GM20000 (cell line): Measurements from ENCODE around the gene TRIM7.

Experiments
- DNase-seq: peaks from one replicate; pipeline ENCODE4 v3.0.0; 2012; ENCODE audit warnings: low spot score
- TF ChIP-seq, protein P1 (sequence below): IDR thresholded peaks from 2 replicates; pipeline ENCODE4 v1.5.1; 2012; ENCODE audit warnings: mild to moderate bottlenecking, control low read depth; ENCODE audit errors: extremely low read depth, missing control alignments

Gene TRIM7

DNA sequence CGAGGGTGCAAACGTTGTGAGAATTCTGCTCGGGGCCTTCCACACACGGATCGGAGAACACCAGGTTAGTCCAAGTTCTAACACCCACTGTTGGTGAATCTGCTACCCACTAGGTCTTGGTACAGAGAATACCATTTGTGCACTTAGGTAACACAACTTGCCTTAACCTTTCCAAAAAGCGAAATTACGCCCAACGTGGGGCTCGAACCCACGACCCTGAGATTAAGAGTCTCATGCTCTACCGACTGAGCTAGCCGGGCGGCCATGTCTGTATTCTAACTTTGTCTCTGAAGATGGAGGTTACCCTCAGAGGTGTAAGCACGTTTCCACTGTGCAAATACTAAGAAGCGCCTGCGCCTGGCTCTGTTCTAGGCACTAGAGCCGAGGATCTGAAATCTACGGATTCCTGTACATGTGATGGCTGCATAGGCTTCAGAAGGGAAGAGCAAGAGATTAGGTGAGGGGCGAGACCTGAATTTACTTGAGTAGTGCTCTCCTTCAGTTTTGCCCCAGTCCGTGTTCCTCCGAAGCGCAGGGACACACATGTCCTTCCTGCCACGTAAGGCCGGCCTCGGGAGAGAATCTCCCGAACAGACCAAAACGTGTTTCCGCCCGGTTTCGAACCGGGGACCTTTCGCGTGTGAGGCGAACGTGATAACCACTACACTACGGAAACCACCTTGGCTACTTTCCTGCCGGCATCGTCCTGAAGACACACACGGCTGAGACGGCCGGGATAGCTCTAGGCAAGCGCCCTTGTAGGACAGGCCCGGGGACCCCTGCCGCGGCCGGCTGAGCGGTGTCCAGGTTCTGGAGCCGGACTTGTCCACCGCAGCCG is 17.0 kb upstream of the TRIM7 start:
- peak; percentile 68 for DNase-seq
- TF ChIP-seq, protein P1, sequence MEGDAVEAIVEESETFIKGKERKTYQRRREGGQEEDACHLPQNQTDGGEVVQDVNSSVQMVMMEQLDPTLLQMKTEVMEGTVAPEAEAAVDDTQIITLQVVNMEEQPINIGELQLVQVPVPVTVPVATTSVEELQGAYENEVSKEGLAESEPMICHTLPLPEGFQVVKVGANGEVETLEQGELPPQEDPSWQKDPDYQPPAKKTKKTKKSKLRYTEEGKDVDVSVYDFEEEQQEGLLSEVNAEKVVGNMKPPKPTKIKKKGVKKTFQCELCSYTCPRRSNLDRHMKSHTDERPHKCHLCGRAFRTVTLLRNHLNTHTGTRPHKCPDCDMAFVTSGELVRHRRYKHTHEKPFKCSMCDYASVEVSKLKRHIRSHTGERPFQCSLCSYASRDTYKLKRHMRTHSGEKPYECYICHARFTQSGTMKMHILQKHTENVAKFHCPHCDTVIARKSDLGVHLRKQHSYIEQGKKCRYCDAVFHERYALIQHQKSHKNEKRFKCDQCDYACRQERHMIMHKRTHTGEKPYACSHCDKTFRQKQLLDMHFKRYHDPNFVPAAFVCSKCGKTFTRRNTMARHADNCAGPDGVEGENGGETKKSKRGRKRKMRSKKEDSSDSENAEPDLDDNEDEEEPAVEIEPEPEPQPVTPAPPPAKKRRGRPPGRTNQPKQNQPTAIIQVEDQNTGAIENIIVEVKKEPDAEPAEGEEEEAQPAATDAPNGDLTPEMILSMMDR, result no peak

DNA sequence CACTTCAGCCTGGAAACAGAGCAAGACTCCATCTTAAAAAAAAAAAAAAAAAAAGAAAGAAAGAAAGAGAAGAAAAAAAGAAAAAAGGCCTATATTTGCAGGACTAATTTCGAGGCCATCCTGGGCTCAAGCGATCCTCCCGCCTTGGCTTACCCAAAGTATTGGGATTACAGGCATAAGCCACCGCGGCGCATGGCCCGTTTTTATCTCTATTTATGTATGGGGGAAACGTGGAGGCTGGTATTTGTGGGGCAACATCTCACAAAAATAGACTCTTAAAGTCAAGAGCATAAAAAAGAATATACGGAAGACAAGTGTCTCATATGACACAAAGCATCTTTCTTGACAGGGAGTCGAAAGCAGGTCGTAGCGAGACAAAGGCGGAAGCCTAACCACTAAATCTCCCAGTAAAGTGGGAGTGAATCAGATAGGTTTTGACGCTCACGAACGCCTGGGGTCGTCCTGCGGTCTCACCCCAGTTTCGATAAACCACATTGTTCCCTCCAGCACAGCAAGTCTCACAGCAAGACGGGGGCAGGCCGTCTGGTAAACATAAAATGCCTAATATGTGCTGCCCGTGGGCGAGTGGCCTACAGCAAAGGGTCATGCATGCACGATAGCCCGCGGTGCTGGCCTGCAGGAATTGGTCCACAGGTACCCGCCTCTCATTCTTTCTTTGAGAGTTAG is 16.3 kb upstream of the TRIM7 start:
- DNase-seq, result peak; percentile 7
- TF ChIP-seq, protein P1, result no peak

DNA sequence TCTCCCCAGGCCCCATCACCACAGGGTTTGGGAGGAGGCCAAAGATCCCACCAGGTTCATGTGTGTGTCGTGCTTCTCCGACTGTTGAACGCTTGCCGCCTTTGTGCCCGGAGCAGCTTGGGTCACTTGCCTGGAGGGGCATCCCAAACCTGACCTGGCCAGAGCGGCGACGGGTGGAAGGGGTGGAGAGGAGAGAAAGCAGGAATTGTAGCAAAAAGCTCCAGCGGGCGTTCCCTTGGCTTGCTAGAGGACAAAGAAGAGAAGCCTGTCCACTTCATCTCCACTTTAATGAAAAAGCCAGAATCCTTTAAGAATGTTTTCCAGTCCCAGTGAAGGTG is 15.2 kb upstream of the TRIM7 start:
- no peak for DNase-seq
- TF ChIP-seq, protein P1, result no peak

DNA sequence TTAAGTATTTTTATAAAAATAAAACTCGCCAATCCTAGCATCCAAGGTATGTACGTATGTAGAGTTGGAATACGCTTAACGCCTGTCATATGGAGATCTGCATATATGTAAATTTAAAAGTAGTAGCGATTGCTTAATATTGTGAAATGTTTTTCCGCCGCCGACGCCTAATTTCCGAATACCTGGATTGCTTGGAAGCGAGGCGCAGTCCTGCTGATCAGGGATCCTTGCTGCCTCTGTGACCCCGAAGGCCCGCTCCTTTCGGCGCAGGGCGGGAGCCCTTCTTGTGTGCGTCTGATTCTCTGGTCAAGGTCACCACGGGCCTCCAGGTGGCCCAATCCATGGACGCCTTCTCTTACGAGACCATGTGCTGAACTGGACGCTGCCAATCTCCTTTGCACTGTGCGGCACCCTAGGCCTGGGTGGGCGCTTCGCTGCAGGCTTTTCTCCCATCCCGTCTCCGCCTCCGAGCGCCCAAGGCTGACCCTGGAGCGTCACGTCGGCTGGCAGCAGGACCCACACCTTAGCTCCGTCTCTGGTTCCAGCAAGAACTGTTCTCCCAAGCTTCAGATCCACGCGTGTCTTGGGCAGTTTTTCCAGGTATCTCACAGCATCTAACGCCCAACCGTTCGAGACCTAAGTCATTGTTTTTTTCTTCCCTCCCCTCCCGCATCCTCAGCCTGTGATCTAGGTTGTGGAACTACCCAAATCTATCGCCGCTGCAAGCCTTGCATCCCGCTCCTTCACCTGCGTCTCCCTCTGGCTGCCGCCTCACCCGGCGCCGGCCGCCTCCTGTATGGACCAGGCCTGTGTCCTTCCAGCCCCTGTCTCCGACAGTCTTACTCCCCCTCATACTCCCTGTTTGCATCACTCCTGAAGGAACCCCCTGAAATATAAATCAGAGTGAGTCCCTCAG is 14.5 kb upstream of the TRIM7 start:
- DNase-seq, result no peak
- TF ChIP-seq, protein P1, result no peak

DNA sequence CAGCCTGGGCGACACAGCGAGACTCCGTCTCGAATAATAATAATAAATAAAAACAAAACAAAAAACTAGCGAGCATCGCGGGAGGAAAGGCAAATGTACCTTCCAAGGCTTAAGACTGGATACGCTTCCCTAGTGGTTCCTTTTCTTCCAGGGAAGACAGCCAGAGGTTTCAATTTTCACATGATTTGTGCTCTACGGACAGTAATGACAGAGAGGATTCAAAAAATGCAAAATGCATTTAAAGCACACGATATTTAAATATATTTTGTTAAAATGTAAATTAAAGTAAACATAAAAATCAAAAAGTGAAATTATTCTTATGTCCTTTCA is 13.8 kb upstream of the TRIM7 start:
- TF ChIP-seq, protein P1, result no peak
- DNase-seq, result no peak

DNA sequence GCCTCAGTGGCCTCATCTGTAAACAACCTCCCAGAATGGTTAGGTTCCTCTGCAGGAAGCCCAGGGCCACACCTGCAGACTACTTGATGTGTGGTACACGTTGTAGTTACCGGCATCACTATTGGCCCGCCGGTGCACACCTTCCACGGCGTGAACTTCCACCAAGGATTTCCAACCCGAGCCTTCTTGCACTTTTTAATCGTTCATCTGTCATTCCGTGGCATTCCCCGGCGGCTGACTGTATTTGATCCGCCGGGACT is 12.7 kb upstream of the TRIM7 start:
- DNase-seq, result no peak
- TF ChIP-seq, protein P1, result no peak
